ENCODE results near the gene RNF123. TPM values are rescaled to one million over a fixed set of nuclear protein-coding genes. Genes with fewer than 3 reads are reported as not detected.

Gene RNF123
- total RNA-seq, 1 donor from 2014 or later, result 55.6 TPM

- DNase-seq (ENCODE audit: low spot score), result peak; percentile 66
Measured at GRCh38 chr3:49703443-49703927, 14.1 kb downstream of the RNF123 start.

GRCh38 chr3:49703956-49704355 is 14.6 kb downstream of the RNF123 start:
- no peak for DNase-seq (ENCODE audit: low spot score)

- no peak for DNase-seq (ENCODE audit: low spot score)
Measured at GRCh38 chr3:49704629-49705028, 15.3 kb downstream of the RNF123 start.

- DNase-seq (ENCODE audit: low spot score), result no peak
Measured at GRCh38 chr3:49705390-49705960, 16.1 kb downstream of the RNF123 start.

- no peak for DNase-seq (ENCODE audit: low spot score)
Measured at GRCh38 chr3:49706456-49707112, 17.2 kb downstream of the RNF123 start.

GRCh38 chr3:49707113-49707480 is 17.7 kb downstream of the RNF123 start:
- no peak for DNase-seq (ENCODE audit: low spot score)

GRCh38 chr3:49709852-49710251 is 20.5 kb downstream of the RNF123 start:
- DNase-seq (ENCODE audit: low spot score), result no peak

GRCh38 chr3:49711489-49711888 is 22.1 kb downstream of the RNF123 start:
- no peak for DNase-seq (ENCODE audit: low spot score)

- no peak for DNase-seq (ENCODE audit: low spot score)
Measured at GRCh38 chr3:49712166-49712565, 22.8 kb downstream of the RNF123 start.

- DNase-seq (ENCODE audit: low spot score), result no peak
Measured at GRCh38 chr3:49712631-49713317, 23.4 kb downstream of the RNF123 start.

- DNase-seq (ENCODE audit: low spot score), result no peak
Measured at GRCh38 chr3:49713336-49714105, 24.2 kb downstream of the RNF123 start.

GRCh38 chr3:49714728-49715550 is 25.6 kb downstream of the RNF123 start:
- DNase-seq (ENCODE audit: low spot score), result no peak

GRCh38 chr3:49715611-49716121 is 26.3 kb downstream of the RNF123 start:
- DNase-seq (ENCODE audit: low spot score), result no peak

- no peak for DNase-seq (ENCODE audit: low spot score)
Measured at GRCh38 chr3:49716169-49716568, 26.8 kb downstream of the RNF123 start.

GRCh38 chr3:49716691-49717210 is 27.4 kb downstream of the RNF123 start:
- DNase-seq (ENCODE audit: low spot score), result no peak

- DNase-seq (ENCODE audit: low spot score), result no peak
Measured at GRCh38 chr3:49717211-49717958, 28.0 kb downstream of the RNF123 start.

GRCh38 chr3:49717959-49718857 is 28.9 kb downstream of the RNF123 start:
- no peak for DNase-seq (ENCODE audit: low spot score)

- no peak for DNase-seq (ENCODE audit: low spot score)
Measured at GRCh38 chr3:49718858-49719213, 29.5 kb downstream of the RNF123 start.

- peak; percentile 96 for DNase-seq (ENCODE audit: low spot score)
Measured at GRCh38 chr3:49719214-49719884, 30.0 kb downstream of the RNF123 start, which contains the start of gene AMIGO3. Gene AMIGO3, minus strand, starts transcription at chr3:49719684. Its CDS starts 219 bp downstream, at chr3:49719465.

Measured in mucosa of gallbladder (tissue), 1 donor.